RWPE2 (cell line): ENCODE data around the gene GLT8D2.
A peak's percentile ranks its signal among the peaks of the same experiment; 100 is the strongest.

ENCODE experiments used
- ATAC-seq: fragments of 200-7000 bp; cut with Tn5 transposase; 3 replicates; pipeline ENCODE4 v1.9.1; 2021; ENCODE audit warnings: low read depth
- DNase-seq: peaks from one replicate; pipeline ENCODE4 v3.0.0-alpha.2; 2020; ENCODE audit warnings: low spot score
- H3K27ac ChIP-seq: fragments of 450-650 bp; 2 replicates; pipeline ENCODE4 v1.5.1; 2017; ENCODE audit warnings: mild to moderate bottlenecking; ENCODE audit not compliant: poor library complexity, severe bottlenecking
- H3K27me3 ChIP-seq: fragments of 250-450 bp; sonication (Bioruptor Pico); 2 replicates; pipeline ENCODE4 v1.5.1; 2021; ENCODE audit warnings: mild to moderate bottlenecking, moderate library complexity; ENCODE audit not compliant: insufficient read depth, poor library complexity, severe bottlenecking
- H3K36me3 ChIP-seq: fragments of 250-450 bp; sonication (Bioruptor Pico); 2 replicates; pipeline ENCODE4 v1.5.1; 2020; ENCODE audit warnings: low read depth, mild to moderate bottlenecking, moderate library complexity
- H3K4me1 ChIP-seq: fragments of 250-450 bp; sonication (Bioruptor Pico); 2 replicates; pipeline ENCODE4 v1.5.1; 2021; ENCODE audit warnings: mild to moderate bottlenecking, moderate library complexity; ENCODE audit not compliant: insufficient read depth, poor library complexity, severe bottlenecking
- H3K4me3 ChIP-seq: fragments of 250-450 bp; sonication (Bioruptor Pico); 2 replicates; pipeline ENCODE4 v1.5.1; 2021; ENCODE audit warnings: mild to moderate bottlenecking, moderate library complexity; ENCODE audit not compliant: severe bottlenecking
- H3K9me3 ChIP-seq: fragments of 250-450 bp; sonication (Bioruptor Pico); 2 replicates; pipeline ENCODE4 v1.5.1; 2021; ENCODE audit warnings: mild to moderate bottlenecking, moderate library complexity; ENCODE audit not compliant: severe bottlenecking
- TF ChIP-seq, protein P1 (sequence below): fragments of 450-650 bp; IDR thresholded peaks from one replicate; pipeline ENCODE4 v1.5.1; 2017; ENCODE audit warnings: mild to moderate bottlenecking, moderate library complexity; ENCODE audit not compliant: poor library complexity, severe bottlenecking

The GLT8D2 gene

DNA sequence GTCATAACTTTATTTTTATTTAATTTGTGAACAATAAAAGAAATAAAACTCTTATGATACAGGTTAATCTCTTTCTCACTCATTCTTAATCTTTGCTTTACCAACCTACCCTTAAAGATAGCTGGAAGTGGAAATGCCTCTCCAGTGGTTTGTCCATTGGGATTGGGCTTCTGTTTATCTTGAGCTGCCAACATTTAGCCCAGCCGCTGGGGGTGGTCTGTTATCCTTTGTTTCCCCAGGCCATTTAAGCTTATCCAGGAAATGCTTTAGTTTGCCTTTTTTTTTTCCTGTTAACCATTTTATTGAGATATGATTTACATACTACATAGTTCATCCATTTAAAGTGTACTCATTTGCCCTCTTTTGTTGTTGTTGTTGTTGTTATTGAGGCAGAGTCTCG is 76.1 kb downstream of the GLT8D2 start:
- H3K36me3 ChIP-seq, result peaks cover 64% of the 10 kb centered on the region
- DNase-seq (no peak), ATAC-seq (no peak)
- H3K4me1 ChIP-seq, result peaks cover 6% of the 10 kb centered on the region
- no peak overlapping the region for H3K4me3 ChIP-seq
- H3K27ac ChIP-seq, result no peak overlapping the region
- TF ChIP-seq, protein P1, sequence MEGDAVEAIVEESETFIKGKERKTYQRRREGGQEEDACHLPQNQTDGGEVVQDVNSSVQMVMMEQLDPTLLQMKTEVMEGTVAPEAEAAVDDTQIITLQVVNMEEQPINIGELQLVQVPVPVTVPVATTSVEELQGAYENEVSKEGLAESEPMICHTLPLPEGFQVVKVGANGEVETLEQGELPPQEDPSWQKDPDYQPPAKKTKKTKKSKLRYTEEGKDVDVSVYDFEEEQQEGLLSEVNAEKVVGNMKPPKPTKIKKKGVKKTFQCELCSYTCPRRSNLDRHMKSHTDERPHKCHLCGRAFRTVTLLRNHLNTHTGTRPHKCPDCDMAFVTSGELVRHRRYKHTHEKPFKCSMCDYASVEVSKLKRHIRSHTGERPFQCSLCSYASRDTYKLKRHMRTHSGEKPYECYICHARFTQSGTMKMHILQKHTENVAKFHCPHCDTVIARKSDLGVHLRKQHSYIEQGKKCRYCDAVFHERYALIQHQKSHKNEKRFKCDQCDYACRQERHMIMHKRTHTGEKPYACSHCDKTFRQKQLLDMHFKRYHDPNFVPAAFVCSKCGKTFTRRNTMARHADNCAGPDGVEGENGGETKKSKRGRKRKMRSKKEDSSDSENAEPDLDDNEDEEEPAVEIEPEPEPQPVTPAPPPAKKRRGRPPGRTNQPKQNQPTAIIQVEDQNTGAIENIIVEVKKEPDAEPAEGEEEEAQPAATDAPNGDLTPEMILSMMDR, result no peak
- no peaks in the 10 kb centered on the region for H3K9me3 ChIP-seq
- H3K27me3 ChIP-seq, result no peaks in the 10 kb centered on the region

DNA sequence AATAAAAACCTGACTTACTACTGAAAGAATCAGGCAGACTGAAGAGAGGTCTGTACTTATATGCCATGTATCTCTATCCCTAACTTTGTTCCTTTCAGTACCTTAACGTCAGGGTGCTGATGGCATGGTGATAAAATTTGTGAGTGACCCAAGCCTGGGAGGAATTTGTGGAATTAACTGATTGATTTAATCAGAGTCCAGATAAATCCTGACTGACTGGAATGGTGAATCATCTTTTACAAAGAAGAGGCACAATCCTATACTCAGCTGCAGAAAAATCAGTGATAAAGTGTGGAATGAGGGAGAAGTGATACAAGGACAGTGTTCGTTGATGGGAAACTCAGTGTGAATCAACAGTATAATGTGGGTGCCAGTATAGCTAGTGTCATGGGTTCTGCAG is 80.6 kb downstream of the GLT8D2 start:
- peaks cover 59% of the 10 kb centered on the region for H3K36me3 ChIP-seq
- peaks cover 7% of the 10 kb centered on the region for H3K4me1 ChIP-seq
- H3K27ac ChIP-seq, result peak overlapping the region; percentile 10
- ATAC-seq (no peak), DNase-seq (no peak)
- no peaks in the 10 kb centered on the region for H3K27me3 ChIP-seq
- TF ChIP-seq, protein P1, result no peak
- no peaks in the 10 kb centered on the region for H3K9me3 ChIP-seq
- no peak overlapping the region for H3K4me3 ChIP-seq

DNA sequence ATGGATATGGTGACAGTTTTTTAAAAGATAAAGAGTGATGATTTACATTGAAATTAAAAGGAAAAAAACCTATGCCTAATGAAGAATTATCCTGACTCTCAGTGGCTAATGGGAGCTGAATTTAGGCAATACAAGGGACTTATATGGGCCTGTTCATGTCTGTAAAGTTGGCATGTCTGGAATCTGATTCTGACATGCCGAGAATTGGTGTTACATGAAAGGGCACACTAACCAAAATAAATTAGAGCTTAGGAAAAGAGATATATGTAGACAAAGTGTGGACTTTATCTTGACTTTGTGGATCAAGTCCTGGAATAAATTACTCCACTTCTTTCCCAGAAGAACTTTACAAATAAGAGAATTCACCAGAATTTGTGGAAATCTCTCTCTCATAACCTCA is 83.3 kb downstream of the GLT8D2 start:
- no peak for DNase-seq

DNA sequence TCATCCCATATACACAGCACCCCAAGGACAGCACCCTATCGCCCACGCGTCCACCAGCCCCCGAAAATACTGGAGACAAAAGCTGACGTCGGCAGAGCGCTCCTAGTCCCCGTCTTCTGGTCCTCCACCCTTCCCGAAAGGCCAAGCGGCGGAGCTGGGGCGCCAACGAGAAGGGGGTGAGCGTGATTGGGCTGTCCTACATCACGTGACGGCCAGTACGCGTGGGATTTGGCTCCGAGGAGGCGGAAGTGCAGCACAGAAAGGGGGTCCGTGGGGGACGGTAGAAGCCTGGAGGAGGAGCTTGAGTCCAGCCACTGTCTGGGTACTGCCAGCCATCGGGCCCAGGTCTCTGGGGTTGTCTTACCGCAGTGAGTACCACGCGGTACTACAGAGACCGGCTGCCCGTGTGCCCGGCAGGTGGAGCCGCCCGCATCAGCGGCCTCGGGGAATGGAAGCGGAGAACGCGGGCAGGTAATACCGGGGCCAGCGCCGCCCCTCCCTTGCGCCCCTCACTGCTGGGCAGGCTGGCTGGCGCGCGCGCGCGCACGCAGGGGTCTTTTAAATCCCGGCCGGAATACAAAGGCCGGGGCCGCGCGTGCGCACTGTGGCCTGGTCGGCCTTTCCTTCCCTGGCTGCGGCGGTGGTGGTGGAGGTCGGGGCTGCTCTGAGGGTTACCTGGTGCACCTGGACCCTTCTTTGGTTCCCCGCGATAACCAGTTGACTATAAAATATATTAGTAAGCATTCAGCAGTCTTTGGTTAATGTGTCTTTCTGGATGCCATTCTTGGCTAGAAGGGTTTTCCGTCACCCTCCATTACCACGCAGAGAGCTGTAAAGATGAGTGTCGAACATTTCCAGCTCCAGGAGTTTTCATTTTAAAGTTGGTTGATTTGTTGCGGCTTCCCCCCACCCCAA is 84.1 kb downstream of the GLT8D2 start, which contains the start of gene TDG:
Gene TDG (plus strand): TSS at position 283 of the 915 bp plus-strand sequence. CDS start 166 bp downstream, at position 449.
- H3K27me3 ChIP-seq, result no peaks in the 10 kb centered on the region
- H3K4me3 ChIP-seq, result peak within 1 kb of the TSS; percentile 74
- peaks cover 7% of the 10 kb centered on the region for H3K4me1 ChIP-seq
- TF ChIP-seq, protein P1, result peak; percentile 18
- H3K27ac ChIP-seq, result peak within 1 kb of the TSS; percentile 68
- peaks cover 33% of the 10 kb centered on the region for H3K36me3 ChIP-seq
- peak; percentile 95 for ATAC-seq
- DNase-seq, result peak; percentile 98
- no peaks in the 10 kb centered on the region for H3K9me3 ChIP-seq

More for the DNA sequence above, 83.3 kb downstream of the GLT8D2 start:
- peaks cover 7% of the 10 kb centered on the region for H3K4me1 ChIP-seq
- no peaks in the 10 kb centered on the region for H3K27me3 ChIP-seq
- peak overlapping the region; percentile 74 for H3K4me3 ChIP-seq
- TF ChIP-seq, protein P1, result no peak
- H3K36me3 ChIP-seq, result peaks cover 38% of the 10 kb centered on the region
- peak overlapping the region; percentile 68 for H3K27ac ChIP-seq
- no peaks in the 10 kb centered on the region for H3K9me3 ChIP-seq
- ATAC-seq, result no peak

DNA sequence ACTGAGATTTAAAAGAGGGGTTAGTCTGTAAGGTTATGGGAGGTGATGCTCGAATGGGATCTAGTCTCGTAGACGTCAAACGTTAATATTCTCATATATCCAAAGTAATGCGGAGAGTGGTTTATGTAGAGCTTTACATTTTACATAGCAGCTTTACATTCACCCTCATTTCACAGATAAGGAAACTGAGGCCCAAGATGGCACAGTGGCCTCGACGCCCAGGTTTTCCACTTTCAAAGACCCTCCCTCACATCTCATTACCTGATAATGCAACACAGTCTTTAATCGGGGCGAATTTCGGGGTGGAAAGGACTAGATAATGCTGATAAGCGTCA is 84.8 kb downstream of the GLT8D2 start:
- TF ChIP-seq, protein P1, result no peak
- peak overlapping the region; percentile 68 for H3K27ac ChIP-seq
- no peaks in the 10 kb centered on the region for H3K27me3 ChIP-seq
- peaks cover 30% of the 10 kb centered on the region for H3K36me3 ChIP-seq
- peak overlapping the region; percentile 74 for H3K4me3 ChIP-seq
- H3K4me1 ChIP-seq, result peaks cover 7% of the 10 kb centered on the region
- ATAC-seq (no peak), DNase-seq (no peak)
- no peaks in the 10 kb centered on the region for H3K9me3 ChIP-seq
